T-helper 1 cell treated with Interleukin-12 subunit alpha and Interleukin-12 subunit beta and Interleukin-4 antibody, amounts not matched to agents 30 ng/mL and 1 ng/mL, for 36 hours (primary cell): ENCODE data around the gene INHBE. TPM values are rescaled to one million over a fixed set of nuclear protein-coding genes. Genes with fewer than 3 reads are reported as not detected.

Experiments
- intact Hi-C: fragments of 100-400 bp; cut with micrococcal nuclease; formaldehyde crosslinking; loops from one replicate; pipeline ENCODE4 v1.15.1; 2024
- total RNA-seq: library from RNA; stranded (reverse); gene quantifications from 2 replicates; pipeline ENCODE4 v1.2.3, GENCODE V29; 2022

The INHBE gene
- total RNA-seq, 1 donor from 2014 or later: not detected

- intact Hi-C loops: no loop called here
These were observed 18.8 kb downstream of the INHBE start for GRCh38 chr12:57473886-57474285.

- intact Hi-C loops: no loop called here
These were observed 19.3 kb downstream of the INHBE start for GRCh38 chr12:57474430-57474829.

- intact Hi-C loops: loop anchor here (5.0 kb wide), 2 partner anchors 147 to 788 kb away; partner anchors contain the start of gene PTGES3
These were observed 19.8 kb downstream of the INHBE start for GRCh38 chr12:57474862-57475261.

GRCh38 chr12:57475271-57476161 lies 20.4 kb downstream of the INHBE start:
- intact Hi-C loops: loop anchor here (1.0 to 5.0 kb wide), 5 partner anchors 16 to 788 kb away; partner anchors contain the start of genes DCTN2, GLI1, MBD6 and PTGES3

GRCh38 chr12:57476162-57476992 lies 21.3 kb downstream of the INHBE start:
- intact Hi-C loops: loop anchor here (1.0 to 5.0 kb wide), 5 partner anchors 17 to 789 kb away; partner anchors contain the start of genes DCTN2, GLI1, MBD6 and PTGES3

GRCh38 chr12:57476993-57477709 lies 22.0 kb downstream of the INHBE start:
- intact Hi-C loops: loop anchor here (1.0 to 5.0 kb wide), 7 partner anchors 18 to 790 kb away; partner anchors contain the start of genes DCTN2, GLI1, MBD6 and NAB2

GRCh38 chr12:57477710-57478681 lies 22.9 kb downstream of the INHBE start:
- intact Hi-C loops: loop anchor here (1.0 to 5.0 kb wide), 7 partner anchors 9 to 791 kb away; partner anchors contain the start of genes NAB2, PTGES3 and R3HDM2

GRCh38 chr12:57479043-57479375 lies 23.9 kb downstream of the INHBE start:
- intact Hi-C loops: loop anchor here (2.0 to 5.0 kb wide), 3 partner anchors 48 to 792 kb away; partner anchors contain the start of genes PTGES3 and R3HDM2

GRCh38 chr12:57479376-57480115 lies 24.4 kb downstream of the INHBE start, which contains the start of gene ARHGAP9:
TSS of gene ARHGAP9 (minus strand) at chr12:57479866. CDS start at chr12:57479406, 460 bp downstream.
- intact Hi-C loops: loop anchor here (2.0 to 5.0 kb wide), 3 partner anchors 49 to 792 kb away; partner anchors contain the start of genes PTGES3 and R3HDM2

GRCh38 chr12:57481671-57482070 lies 26.6 kb downstream of the INHBE start:
- intact Hi-C loops: no loop called here

- intact Hi-C loops: no loop called here
These were observed 28.4 kb downstream of the INHBE start for GRCh38 chr12:57483466-57483865.

GRCh38 chr12:57485695-57486094 lies 30.6 kb downstream of the INHBE start:
- intact Hi-C loops: loop anchor here (2.0 kb wide), 1 partner anchor 55 kb away; the partner anchor contains the start of gene R3HDM2

- intact Hi-C loops: loop anchor here (1.0 to 2.0 kb wide), 6 partner anchors 9 to 206 kb away; partner anchors contain the start of genes DCTN2, DDIT3, GLI1 and R3HDM2
These were observed 32.0 kb downstream of the INHBE start for GRCh38 chr12:57487055-57487596.

GRCh38 chr12:57487597-57488401 lies 32.7 kb downstream of the INHBE start, which contains the start of gene MARS1:
TSS of gene MARS1 (plus strand) at chr12:57488068. CDS start at chr12:57488091, 23 bp downstream.
- intact Hi-C loops: loop anchor here (1.0 to 2.0 kb wide), 6 partner anchors 9 to 206 kb away; partner anchors contain the start of genes DCTN2, DDIT3, GLI1 and R3HDM2

GRCh38 chr12:57488402-57489156 lies 33.5 kb downstream of the INHBE start:
- intact Hi-C loops: no loop called here

GRCh38 chr12:57489157-57489641 lies 34.1 kb downstream of the INHBE start:
- intact Hi-C loops: no loop called here
